GM06990 (cell line): ENCODE measurements around the gene HOXA11.

Experiments used
- DNase-seq: peaks from one replicate; pipeline ENCODE4 v3.0.0-alpha.2; 2011; ENCODE audit not compliant: insufficient read length; ENCODE audit errors: extremely low read depth
- H3K27me3 ChIP-seq: replicated peaks from 2 replicates; pipeline ENCODE4 v1.6.0; 2011; ENCODE audit warnings: low read length; ENCODE audit not compliant: control insufficient read depth, insufficient read depth
- H3K36me3 ChIP-seq: 2 replicates; pipeline ENCODE4 v1.5.1; 2011; ENCODE audit warnings: low read length; ENCODE audit not compliant: control insufficient read depth, insufficient read depth
- H3K4me3 ChIP-seq: replicated peaks from 2 replicates; pipeline ENCODE4 v1.5.1; 2011; ENCODE audit warnings: low read depth, mild to moderate bottlenecking, control low read depth, low read length
- TF ChIP-seq, protein P1 (sequence below): IDR thresholded peaks from 2 replicates; pipeline ENCODE4 v1.5.1; 2011; ENCODE audit warnings: low read length, control low read depth, mild to moderate bottlenecking, inconsistent platforms; ENCODE audit not compliant: insufficient read depth, poor library complexity, severe bottlenecking

HOXA11 gene

DNA sequence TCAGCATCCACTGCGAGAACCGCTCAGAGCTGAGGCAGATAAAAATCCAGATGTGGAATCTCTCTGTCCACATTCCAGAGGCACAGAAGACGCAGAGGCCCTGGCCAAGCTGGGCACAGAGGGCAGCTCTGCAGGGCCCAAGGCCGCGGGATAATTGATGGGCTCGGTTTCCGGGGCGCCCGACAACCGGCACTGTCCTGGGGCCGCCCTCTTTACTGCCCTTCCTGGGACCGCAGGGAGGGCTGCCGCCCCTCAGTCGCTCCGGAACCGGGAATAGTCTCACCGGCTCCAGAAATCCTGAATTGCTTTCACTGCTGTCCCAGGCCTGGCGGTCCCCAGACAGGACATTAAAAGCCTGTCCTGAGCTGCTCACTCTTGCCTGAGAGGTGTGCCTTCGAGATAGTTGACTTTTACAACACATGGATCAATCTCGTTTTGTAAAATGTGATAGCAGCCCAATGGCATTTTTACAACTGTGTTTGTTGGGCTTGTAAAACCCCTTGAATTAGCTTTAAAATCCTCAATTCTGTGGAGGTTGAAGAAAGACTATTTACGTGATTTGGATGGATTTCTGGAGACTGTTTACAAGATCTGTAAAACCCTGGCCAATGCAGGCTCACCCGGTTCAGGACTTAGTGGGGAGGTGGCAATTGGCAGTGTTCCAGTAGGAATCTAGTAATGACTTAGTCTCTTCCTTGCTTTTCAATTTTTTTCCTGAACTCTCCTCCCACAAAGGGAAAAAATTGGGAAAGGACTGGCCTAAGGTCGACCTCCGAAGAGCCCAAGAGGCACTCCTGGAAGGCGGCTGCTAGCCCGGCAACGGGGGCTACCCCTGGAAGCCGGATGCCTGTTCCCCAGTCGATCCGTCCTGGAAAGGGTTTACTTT is 36.0 kb downstream of the HOXA11 start:
- Histone ChIP-seq H3K36me3 (no peaks in the 10 kb centered on the region), H3K27me3 (peaks cover 2% of the 10 kb centered on the region; the same call in 1 of the 2 replicates), H3K4me3 (no peak overlapping the region)
- no peak for DNase-seq
- TF ChIP-seq, protein P1, sequence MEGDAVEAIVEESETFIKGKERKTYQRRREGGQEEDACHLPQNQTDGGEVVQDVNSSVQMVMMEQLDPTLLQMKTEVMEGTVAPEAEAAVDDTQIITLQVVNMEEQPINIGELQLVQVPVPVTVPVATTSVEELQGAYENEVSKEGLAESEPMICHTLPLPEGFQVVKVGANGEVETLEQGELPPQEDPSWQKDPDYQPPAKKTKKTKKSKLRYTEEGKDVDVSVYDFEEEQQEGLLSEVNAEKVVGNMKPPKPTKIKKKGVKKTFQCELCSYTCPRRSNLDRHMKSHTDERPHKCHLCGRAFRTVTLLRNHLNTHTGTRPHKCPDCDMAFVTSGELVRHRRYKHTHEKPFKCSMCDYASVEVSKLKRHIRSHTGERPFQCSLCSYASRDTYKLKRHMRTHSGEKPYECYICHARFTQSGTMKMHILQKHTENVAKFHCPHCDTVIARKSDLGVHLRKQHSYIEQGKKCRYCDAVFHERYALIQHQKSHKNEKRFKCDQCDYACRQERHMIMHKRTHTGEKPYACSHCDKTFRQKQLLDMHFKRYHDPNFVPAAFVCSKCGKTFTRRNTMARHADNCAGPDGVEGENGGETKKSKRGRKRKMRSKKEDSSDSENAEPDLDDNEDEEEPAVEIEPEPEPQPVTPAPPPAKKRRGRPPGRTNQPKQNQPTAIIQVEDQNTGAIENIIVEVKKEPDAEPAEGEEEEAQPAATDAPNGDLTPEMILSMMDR = no peak

DNA sequence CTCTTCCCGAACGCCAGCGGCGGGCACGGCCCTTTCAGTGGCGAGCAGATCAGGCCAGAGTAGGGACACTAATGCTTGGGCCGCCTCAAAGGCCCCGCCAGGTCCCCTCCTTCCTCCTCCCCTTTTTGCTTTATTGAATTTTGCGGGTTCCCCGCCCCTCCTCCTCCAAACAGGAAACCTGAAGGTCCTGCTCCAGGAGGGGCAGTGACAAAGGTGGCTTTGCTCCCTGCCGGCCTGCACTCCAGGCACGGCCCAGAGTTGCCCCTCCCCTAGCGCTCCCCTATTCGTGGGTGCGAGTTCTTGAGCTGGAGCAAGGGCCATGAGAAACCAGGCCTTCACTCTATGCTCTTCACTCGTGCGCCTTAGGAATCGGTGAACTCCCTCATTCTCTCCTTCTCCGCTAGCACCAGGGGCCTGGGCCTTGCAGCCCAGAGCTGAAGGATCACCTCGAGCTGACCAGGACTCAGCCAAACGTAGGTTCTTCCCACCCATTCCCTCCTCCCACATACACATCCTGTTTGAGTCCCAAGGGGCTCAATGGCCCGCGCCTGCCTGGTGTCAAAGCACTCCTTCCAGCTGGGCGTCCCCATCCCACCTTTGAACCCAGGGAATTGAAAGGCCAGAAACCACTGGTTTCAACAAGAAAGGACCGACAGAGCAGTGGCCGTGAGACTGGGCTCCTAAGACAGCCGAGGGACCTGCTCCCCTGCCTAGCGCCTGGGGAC is 36.8 kb downstream of the HOXA11 start:
- peaks cover 2% of the 10 kb centered on the region; the same call in 1 of the 2 replicates for H3K27me3 ChIP-seq
- no peaks in the 10 kb centered on the region for H3K36me3 ChIP-seq
- H3K4me3 ChIP-seq = no peak overlapping the region
- TF ChIP-seq, protein P1 = no peak
- no peak for DNase-seq

DNA sequence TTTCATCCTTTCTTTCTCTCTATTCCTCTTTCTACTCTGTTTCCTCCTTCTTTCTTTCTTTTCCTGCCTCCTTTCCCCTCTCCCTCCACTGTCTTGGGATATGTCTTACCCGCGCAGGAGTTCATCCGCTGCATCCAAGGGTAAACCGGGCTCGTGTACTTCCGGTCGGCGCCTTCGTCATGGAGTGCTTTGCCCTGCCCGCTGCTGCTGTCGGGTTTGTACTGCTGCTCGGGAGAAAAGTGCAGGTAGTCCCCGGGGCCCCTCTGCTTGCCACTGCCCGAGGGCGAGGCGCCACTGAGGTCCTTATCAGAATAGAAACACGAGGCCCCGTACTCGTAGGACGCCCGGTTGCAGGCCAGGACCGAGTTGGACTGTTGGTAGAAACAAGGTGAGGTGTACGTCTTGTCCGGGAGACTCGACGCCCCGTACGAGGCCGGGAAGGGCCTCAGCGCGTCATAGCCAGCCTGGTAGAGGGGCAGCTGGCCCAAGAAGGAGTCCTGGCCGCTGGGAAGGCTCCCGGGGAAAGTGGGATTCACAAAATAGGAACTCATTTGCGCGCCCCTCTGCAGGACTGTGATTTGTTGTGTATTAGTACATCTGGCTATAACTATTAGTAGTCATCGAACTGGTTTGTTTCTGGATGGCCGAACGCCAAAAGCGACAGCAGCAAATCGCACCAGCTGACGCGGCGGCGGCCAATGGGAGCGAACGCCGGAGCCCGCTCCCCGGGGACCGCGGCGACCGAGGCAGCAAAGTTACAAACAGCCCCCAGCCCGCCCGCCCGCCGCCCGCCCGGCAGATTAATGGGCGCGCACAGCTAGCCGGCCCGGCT is 37.6 kb downstream of the HOXA11 start, which contains the start of gene HOXA6:
Gene HOXA6 (minus strand): TSS at position 576 of the 832 bp plus-strand sequence. CDS start 25 bp downstream, at position 551.
- Histone ChIP-seq H3K4me3 (no peak within 1 kb of the TSS), H3K27me3 (peaks cover 2% of the 10 kb centered on the region; the same call in 1 of the 2 replicates), H3K36me3 (no peaks in the 10 kb centered on the region)
- DNase-seq = no peak
- TF ChIP-seq, protein P1 = no peak

DNA sequence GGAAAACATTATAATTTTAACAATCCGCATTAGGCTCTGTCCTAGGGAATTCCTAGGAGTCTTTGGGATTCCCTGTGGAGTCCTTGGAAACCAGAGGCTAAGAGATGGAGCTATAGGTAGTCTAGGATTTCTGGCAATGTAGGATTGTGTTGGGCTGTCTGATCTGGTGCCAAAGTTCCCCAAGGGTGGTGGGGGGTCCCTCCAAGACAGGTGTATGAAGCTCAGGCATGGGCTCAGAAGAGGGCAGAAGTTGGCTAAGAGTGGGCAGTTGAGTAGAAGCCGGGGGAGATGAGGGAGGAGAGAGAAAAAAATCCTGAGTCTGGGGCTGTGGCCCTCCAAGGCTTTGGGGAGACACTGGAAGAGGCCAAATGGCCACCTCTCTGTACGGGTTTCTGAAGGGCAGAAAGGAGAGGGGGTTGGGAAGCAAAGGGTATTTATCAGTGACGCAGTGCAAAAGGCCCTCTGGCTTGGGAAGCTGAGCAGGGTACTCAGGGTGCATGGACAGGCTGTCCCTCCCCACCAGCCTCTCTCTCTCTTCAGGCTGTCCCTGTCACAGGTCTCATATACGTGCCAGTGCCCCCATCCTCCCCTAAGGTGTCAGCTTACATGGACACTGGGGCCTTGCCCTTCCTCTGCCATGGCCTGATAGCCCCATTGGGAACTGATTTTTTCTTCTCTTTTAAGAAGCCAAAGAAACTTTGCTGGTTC is 38.4 kb downstream of the HOXA11 start:
- H3K36me3 ChIP-seq = no peaks in the 10 kb centered on the region
- TF ChIP-seq, protein P1 = no peak
- DNase-seq = no peak
- no peak overlapping the region for H3K4me3 ChIP-seq
- peaks cover 2% of the 10 kb centered on the region; the same call in 1 of the 2 replicates for H3K27me3 ChIP-seq

DNA sequence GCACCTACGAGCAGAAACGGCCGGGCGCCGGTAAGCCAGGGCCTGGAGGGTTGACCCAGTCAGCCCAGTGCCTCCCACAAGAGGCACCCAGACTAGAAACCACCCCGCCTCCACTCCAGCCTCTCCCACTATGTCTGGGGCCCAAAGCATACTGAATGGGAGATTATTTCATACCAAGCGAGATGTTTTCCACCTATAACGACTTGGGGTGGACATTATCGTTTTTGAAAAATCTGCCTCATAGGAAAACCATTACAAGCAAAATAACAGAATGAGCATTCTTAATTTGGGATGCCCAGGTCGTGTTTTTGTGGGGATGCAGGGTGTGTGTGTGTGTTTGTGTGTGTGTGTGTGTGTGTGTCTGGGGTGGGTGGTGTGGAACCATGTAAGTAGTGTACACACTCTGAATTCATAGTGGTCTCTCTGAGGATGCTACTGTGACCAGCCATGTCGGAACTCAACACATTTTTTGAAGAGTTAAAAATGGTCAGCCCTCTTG is 39.1 kb downstream of the HOXA11 start:
- no peak overlapping the region for H3K4me3 ChIP-seq

More for the DNA sequence above, 39.1 kb downstream of the HOXA11 start:
- Histone ChIP-seq H3K36me3 (no peaks in the 10 kb centered on the region), H3K27me3 (peaks cover 2% of the 10 kb centered on the region; the same call in 1 of the 2 replicates)
- DNase-seq = no peak
- TF ChIP-seq, protein P1 = no peak
